A673 (cell line): Measurements from ENCODE around the gene EPB41L4B. TPM values are rescaled to one million over a fixed set of nuclear protein-coding genes. Genes with fewer than 3 reads are reported as not detected.

Experiments
- BruUV-seq: library from RNA; stranded (reverse); fragments of 400-500 nt; replicated peaks from 2 replicates; lab custom pipeline; 2021; lab: Mats Ljungman, UMichigan
- CTCF ChIA-PET: fragments of 300-600 bp; sonication (Branson Sonifier 250); formaldehyde crosslinking; loops from one replicate; lab custom pipeline; 2022; ENCODE audit warnings: antibody characterized with exemption; lab: Charles Lee
- POLR2A ChIA-PET: fragments of 300-600 bp; sonication (Branson Sonifier 250); formaldehyde crosslinking; loops from one replicate; lab custom pipeline; 2022; ENCODE audit warnings: antibody characterized with exemption; ENCODE audit not compliant: low non-redundant PET; lab: Charles Lee
- DNase-seq: peaks from one replicate; pipeline ENCODE4 v3.0.0-alpha.2; 2015; ENCODE audit warnings: low spot score
- H3K27ac ChIP-seq: fragments of 200-600 bp; sonication (generic); 2 replicates; pipeline ENCODE4 v1.5.1; 2016; ENCODE audit warnings: mixed run types, low read depth, mild to moderate bottlenecking, mixed read lengths, antibody characterized with exemption, low read length; ENCODE audit not compliant: poor library complexity, severe bottlenecking
- H3K27me3 ChIP-seq: fragments of 200-600 bp; sonication (generic); replicated peaks from 2 replicates; pipeline ENCODE4 v1.6.1; 2017; ENCODE audit warnings: mixed run types, low read depth, mild to moderate bottlenecking, mixed read lengths, antibody characterized with exemption, low read length; ENCODE audit not compliant: insufficient read depth, poor library complexity
- H3K36me3 ChIP-seq: fragments of 200-600 bp; sonication (generic); 2 replicates; pipeline ENCODE4 v1.6.1; 2016; ENCODE audit warnings: mixed run types, mild to moderate bottlenecking, mixed read lengths, antibody characterized with exemption, low read length; ENCODE audit not compliant: insufficient read depth, poor library complexity, severe bottlenecking
- H3K4me1 ChIP-seq: fragments of 200-600 bp; sonication (generic); 2 replicates; pipeline ENCODE4 v1.6.1; 2017; ENCODE audit warnings: mixed run types, mild to moderate bottlenecking, mixed read lengths, antibody characterized with exemption, low read length; ENCODE audit not compliant: insufficient read depth, poor library complexity, severe bottlenecking
- H3K4me3 ChIP-seq: fragments of 200-600 bp; sonication (generic); 2 replicates; pipeline ENCODE4 v1.5.1; 2016; ENCODE audit warnings: low read depth, mixed run types, mild to moderate bottlenecking, mixed read lengths, low read length; ENCODE audit not compliant: poor library complexity, severe bottlenecking
- H3K9me3 ChIP-seq: fragments of 200-600 bp; sonication (generic); 2 replicates; pipeline ENCODE4 v1.6.1; 2016; ENCODE audit warnings: mixed run types, low read depth, mild to moderate bottlenecking, mixed read lengths, antibody characterized with exemption, low read length; ENCODE audit not compliant: poor library complexity, severe bottlenecking
- EZH2 ChIP-seq: fragments of 200-600 bp; sonication (generic); IDR thresholded peaks from 2 replicates; pipeline ENCODE4 v1.6.1; 2017; ENCODE audit warnings: borderline replicate concordance, low read depth, mild to moderate bottlenecking, mixed read lengths, antibody characterized with exemption, low read length; ENCODE audit not compliant: poor library complexity, severe bottlenecking
- intact Hi-C: fragments of 100-400 bp; cut with micrococcal nuclease; formaldehyde crosslinking; loops from one replicate; pipeline ENCODE4 v1.10.0; 2022; ENCODE audit not compliant: unreplicated experiment
- total RNA-seq: library from RNA; stranded (reverse); gene quantifications from 2 replicates; pipeline ENCODE4 v1.2.3, GENCODE V29; 2021
- TF ChIP-seq, protein P1 (sequence below): fragments of 300-800, 200-600 bp; sonication (generic); conservative IDR thresholded peaks from 2 replicates; pipeline ENCODE4 v1.5.1; 2017; ENCODE audit warnings: low read depth, mild to moderate bottlenecking, antibody characterized with exemption, low read length, moderate library complexity, mixed read lengths

EPB41L4B gene
- total RNA-seq, 1 experiment from 2014 or later: not detected

DNA sequence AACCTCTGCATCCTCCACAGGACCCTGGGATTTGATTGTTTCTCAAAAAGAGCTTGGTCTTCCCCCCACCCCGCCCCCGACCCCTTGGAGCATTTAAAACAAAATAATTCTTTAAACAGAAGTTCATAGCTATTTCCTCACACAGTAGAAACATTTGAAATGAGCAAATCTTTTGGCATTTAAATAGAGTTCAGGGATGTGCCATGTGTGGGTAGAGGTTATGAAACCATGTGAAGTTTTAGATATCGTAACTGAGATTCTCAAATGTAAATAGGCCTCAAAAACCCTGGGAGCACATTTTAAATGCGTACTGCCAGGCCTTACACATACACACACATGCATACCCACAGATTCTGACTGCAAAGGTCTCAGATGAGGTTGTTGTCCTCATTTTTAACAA, 66.5 kb downstream of the EPB41L4B start:
- no peak overlapping the region for H3K27ac ChIP-seq
- CTCF ChIA-PET: no interaction called here
- POLR2A ChIA-PET: no interaction called here

GRCh38 chr9:109253637-109254284, 67.1 kb downstream of the EPB41L4B start:
- Histone ChIP-seq H3K4me1 (no peaks in the 10 kb centered on the region), H3K9me3 (no peaks in the 10 kb centered on the region), H3K36me3 (no peaks in the 10 kb centered on the region), H3K27ac (no peak overlapping the region), H3K27me3 (no peaks in the 10 kb centered on the region), H3K4me3 (no peak overlapping the region)
- no peak for TF ChIP-seq EZH2
- intact Hi-C loops: no loop called here
- no peak for DNase-seq
- BruUV-seq: no TSS peak
- ChIA-PET CTCF (no interaction called here), POLR2A (interaction anchor here (0.6 kb wide), 1 partner anchor 69 kb away, joined by 3 read pairs; no protein-coding TSS in a partner anchor)

More for the DNA sequence above, 66.5 kb downstream of the EPB41L4B start:
- no peaks in the 10 kb centered on the region for H3K9me3 ChIP-seq
- BruUV-seq: no TSS peak
- TF ChIP-seq EZH2: no peak
- TF ChIP-seq, protein P1, sequence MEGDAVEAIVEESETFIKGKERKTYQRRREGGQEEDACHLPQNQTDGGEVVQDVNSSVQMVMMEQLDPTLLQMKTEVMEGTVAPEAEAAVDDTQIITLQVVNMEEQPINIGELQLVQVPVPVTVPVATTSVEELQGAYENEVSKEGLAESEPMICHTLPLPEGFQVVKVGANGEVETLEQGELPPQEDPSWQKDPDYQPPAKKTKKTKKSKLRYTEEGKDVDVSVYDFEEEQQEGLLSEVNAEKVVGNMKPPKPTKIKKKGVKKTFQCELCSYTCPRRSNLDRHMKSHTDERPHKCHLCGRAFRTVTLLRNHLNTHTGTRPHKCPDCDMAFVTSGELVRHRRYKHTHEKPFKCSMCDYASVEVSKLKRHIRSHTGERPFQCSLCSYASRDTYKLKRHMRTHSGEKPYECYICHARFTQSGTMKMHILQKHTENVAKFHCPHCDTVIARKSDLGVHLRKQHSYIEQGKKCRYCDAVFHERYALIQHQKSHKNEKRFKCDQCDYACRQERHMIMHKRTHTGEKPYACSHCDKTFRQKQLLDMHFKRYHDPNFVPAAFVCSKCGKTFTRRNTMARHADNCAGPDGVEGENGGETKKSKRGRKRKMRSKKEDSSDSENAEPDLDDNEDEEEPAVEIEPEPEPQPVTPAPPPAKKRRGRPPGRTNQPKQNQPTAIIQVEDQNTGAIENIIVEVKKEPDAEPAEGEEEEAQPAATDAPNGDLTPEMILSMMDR: no peak
- H3K4me1 ChIP-seq: no peaks in the 10 kb centered on the region
- no peaks in the 10 kb centered on the region for H3K36me3 ChIP-seq
- no peaks in the 10 kb centered on the region for H3K27me3 ChIP-seq
- intact Hi-C loops: no loop called here
- no peak for DNase-seq
- no peak overlapping the region for H3K4me3 ChIP-seq

DNA sequence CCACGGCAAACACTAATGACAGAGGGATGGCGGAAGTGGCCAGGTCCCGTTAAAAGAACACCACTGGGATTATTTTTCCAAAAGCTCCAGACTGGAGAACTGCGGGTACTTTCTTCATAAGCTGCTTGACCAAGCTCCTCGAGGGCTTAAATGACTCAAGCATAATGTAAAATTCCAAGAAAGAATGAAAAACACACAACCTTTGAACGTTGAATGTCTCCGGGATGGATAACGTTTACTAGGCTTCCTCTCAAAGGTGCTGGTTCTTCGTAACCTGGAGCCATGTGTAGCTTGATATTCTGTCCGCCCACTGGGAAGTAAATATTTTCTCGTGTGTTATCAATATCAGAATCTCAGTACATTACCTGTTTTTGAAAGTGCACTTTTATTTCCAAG, 67.6 kb downstream of the EPB41L4B start:
- Histone ChIP-seq H3K27ac (no peak overlapping the region), H3K36me3 (no peaks in the 10 kb centered on the region), H3K4me1 (no peaks in the 10 kb centered on the region), H3K4me3 (no peak overlapping the region), H3K9me3 (no peaks in the 10 kb centered on the region), H3K27me3 (no peaks in the 10 kb centered on the region)
- POLR2A ChIA-PET: interaction anchor here (0.6 kb wide), 1 partner anchor 70 kb away, joined by 3 read pairs; no protein-coding TSS in a partner anchor
- no peak for TF ChIP-seq EZH2
- TF ChIP-seq, protein P1: no peak
- BruUV-seq: no TSS peak
- CTCF ChIA-PET: no interaction called here
- intact Hi-C loops: no loop called here
- DNase-seq: no peak
